Skeletal muscle tissue (tissue), 4 donors: ENCODE data around the gene TOP2A. TPM values are rescaled to one million over a fixed set of nuclear protein-coding genes. Genes with fewer than 3 reads are reported as not detected.

Experiments used
- H3K27ac ChIP-seq: one replicate; pipeline ENCODE4 v1.7.0; 2013; ENCODE audit warnings: mild to moderate bottlenecking, low read depth, low read length, inconsistent platforms
- H3K27me3 ChIP-seq, 3 donors: one replicate each; pipeline ENCODE4 v1.7.0; 2013; ENCODE audit warnings: low read length in 3 of 3; ENCODE audit not compliant: control insufficient read depth in 3 of 3, insufficient read depth in 3 of 3
- H3K36me3 ChIP-seq, 3 donors: one replicate each; pipeline ENCODE4 v1.7.0; 2013; ENCODE audit warnings: low read length in 3 of 3; ENCODE audit not compliant: control insufficient read depth in 3 of 3, insufficient read depth in 3 of 3
- H3K4me1 ChIP-seq, 3 donors: one replicate each; pipeline ENCODE4 v1.7.0; 2013; ENCODE audit warnings: low read length in 3 of 3, mild to moderate bottlenecking in 3 of 3; ENCODE audit not compliant: control insufficient read depth in 3 of 3, insufficient read depth in 3 of 3
- H3K4me3 ChIP-seq, 3 donors: one replicate each; pipeline ENCODE4 v1.7.0; 2013; ENCODE audit warnings: low read length in 3 of 3
- H3K9ac ChIP-seq, 3 donors: one replicate each; pipeline ENCODE4 v1.7.0; 2013; ENCODE audit warnings: low read length in 3 of 3, mild to moderate bottlenecking in 3 of 3, moderate library complexity in 2 of 3, low read depth in 1 of 3
- H3K9me3 ChIP-seq, 3 donors: one replicate each; pipeline ENCODE4 v1.7.0; 2013; ENCODE audit warnings: low read length in 3 of 3; ENCODE audit not compliant: control insufficient read depth in 3 of 3
- total RNA-seq: library from RNA; depleted of rRNA; stranded (reverse); fragments of >200 nt; gene quantifications from one replicate; pipeline ENCODE4 v1.2.3, GENCODE V29; 2014
- donor health status: Osteomylitis.

TOP2A gene
- total RNA-seq, 1 donor from 2014 or later, result 21.4 TPM

DNA sequence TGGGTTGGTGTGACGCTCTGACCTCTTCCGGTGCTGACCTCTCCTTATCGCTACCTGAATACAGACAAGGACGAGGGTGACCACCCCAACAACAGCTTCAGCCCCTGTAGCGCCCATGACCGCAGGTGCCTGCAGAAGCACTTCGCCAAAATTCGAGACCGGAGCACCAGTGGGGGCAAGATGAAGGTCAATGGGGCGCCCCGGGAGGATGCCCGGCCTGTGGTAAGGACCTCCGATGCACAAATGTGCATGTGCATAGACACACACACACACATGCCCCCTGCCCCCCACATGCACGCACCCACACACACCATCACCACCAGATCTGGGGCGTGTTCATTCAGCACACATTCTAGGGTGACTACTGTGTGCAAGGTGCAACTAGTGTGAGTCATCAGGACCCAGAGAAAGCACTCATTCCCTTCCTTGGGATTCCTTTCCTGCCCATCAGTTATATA, 35.3 kb upstream of the TOP2A start:
- H3K27me3 ChIP-seq, result peaks cover 0 to 8% (median 4%) of the 10 kb centered on the region in 3 donors
- no peaks in the 10 kb centered on the region for H3K9me3 ChIP-seq
- H3K4me3 ChIP-seq, result no peak overlapping the region
- peak overlapping the region; percentile 73 for H3K27ac ChIP-seq
- H3K36me3 ChIP-seq, result peaks cover 6 to 28% (median 18%) of the 10 kb centered on the region in 3 donors
- H3K4me1 ChIP-seq, result peaks cover 38 to 63% (median 53%) of the 10 kb centered on the region in 3 donors
- H3K9ac ChIP-seq, result peak overlapping the region in 1 of 3 donors; percentile 25

DNA sequence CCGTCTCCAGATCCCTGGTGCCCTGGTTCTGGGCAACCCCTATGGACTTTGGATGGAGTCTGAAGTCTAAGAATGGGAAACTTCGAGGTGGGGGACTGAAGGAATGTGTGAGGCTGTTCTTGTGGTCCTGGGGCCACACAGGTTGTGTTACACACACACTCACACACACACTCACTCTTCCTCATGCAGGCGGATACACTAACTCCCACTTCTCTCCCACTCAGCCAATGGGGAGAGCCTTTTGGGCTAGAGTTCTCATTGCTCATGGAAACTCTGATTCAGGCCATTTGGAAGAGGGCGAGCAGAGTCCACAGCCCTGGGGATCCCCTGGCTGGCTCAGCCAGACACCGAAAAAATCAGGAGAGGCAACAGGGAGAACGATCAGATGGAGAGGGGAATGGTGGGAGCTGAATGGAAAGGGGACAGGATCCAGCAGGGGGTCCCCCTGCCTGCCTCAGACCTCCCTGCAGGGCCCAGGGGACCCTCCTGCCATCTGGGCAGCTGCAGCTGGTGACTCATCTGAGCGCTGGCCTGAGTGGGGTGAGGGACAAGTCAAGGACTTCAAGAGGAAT, 34.6 kb upstream of the TOP2A start:
- H3K4me3 ChIP-seq, result peak overlapping the region in 1 of 3 donors; percentile 29
- peak overlapping the region; percentile 73 for H3K27ac ChIP-seq
- H3K9me3 ChIP-seq, result no peaks in the 10 kb centered on the region
- H3K27me3 ChIP-seq, result peaks cover 0 to 8% (median 3%) of the 10 kb centered on the region in 3 donors
- peaks cover 40 to 64% (median 57%) of the 10 kb centered on the region in 3 donors for H3K4me1 ChIP-seq
- H3K9ac ChIP-seq, result peak overlapping the region; percentile 16 to 34 (median 32)
- peaks cover 6 to 28% (median 18%) of the 10 kb centered on the region in 3 donors for H3K36me3 ChIP-seq

DNA sequence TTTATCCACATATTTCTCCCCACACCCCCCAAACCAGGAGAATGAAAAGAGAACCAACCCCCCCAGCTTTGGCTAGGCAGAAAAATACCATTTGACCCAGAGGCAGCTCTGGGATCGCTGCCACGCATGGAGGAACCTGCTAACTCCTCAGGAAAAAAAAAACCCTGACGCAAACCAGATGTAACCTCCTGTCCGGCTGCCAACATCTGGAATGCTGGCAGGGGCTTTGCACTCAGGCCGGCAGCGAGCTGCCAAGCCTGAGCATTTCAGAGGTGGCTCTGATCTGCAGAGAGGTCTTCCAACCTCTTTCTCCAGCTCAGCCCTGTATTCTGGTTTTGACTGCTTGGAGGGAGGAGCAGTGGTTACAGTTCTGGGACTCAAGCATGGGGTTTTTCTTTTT, 33.7 kb upstream of the TOP2A start:
- no peak overlapping the region for H3K4me3 ChIP-seq
- peak overlapping the region in 1 of 3 donors; percentile 27 for H3K9ac ChIP-seq
- peaks cover 6 to 22% (median 9%) of the 10 kb centered on the region in 3 donors for H3K36me3 ChIP-seq
- peak overlapping the region; percentile 54 for H3K27ac ChIP-seq
- H3K27me3 ChIP-seq, result peaks cover 0 to 1% (median 0%) of the 10 kb centered on the region in 3 donors
- peaks cover 43 to 65% (median 61%) of the 10 kb centered on the region in 3 donors for H3K4me1 ChIP-seq
- no peaks in the 10 kb centered on the region for H3K9me3 ChIP-seq

DNA sequence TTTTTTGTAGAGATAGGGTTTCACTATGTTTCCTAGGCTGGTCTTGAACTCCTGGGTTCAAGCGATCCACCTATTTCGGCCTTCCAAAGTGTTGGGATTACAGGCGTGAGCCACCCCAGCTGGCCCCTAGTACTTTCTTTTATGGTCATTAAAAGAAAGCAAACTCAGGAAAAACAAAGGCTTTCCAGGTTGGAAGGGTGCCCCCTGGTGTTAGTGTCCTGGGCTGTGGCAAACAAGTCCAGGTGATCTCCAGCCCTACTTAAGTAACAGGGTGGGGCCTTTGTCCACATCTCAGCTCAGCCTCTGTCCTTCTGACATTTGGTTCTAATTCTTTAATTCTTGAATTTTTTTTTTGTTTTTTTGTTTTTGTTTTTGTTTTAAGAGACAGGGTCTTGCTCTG, 32.5 kb upstream of the TOP2A start:
- peaks cover 42 to 65% (median 58%) of the 10 kb centered on the region in 3 donors for H3K4me1 ChIP-seq
- peaks cover 6 to 22% (median 9%) of the 10 kb centered on the region in 3 donors for H3K36me3 ChIP-seq
- H3K27me3 ChIP-seq, result no peaks in the 10 kb centered on the region
- no peak overlapping the region for H3K9ac ChIP-seq
- no peaks in the 10 kb centered on the region for H3K9me3 ChIP-seq
- no peak overlapping the region for H3K4me3 ChIP-seq
- no peak overlapping the region for H3K27ac ChIP-seq

DNA sequence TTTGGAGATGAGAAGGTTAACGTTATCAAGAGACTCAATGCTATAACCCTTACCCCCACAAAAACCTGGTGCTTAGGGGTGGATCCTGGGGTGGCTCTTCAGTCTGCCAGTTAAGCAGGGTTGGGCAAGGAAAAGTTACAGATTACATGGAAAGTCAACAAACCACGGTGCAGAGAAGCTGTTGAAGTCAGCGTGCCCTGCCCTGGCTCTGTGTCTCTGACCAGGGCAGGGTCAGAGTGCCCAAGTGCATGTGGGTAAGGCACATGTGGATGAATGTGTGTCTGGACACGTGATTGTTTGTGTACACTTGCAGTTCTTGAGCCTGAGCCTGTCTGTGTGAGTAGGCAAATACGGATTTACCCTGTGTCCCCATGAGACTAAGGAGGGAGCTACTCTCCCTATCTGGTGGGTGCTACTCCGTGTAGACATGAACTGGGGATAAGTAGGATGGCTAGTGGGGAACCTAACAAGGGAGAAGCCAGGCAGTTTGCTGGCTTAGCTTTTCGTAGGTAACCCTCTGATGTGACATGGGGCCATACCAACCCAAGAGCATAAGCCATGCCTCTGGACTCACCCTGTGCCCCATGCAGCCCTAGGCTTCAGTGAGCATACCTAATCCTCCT, 31.1 kb upstream of the TOP2A start:
- H3K36me3 ChIP-seq, result peaks cover 0 to 14% (median 4%) of the 10 kb centered on the region in 3 donors
- H3K4me3 ChIP-seq, result peak overlapping the region; percentile 2 to 60 (median 20)
- peak overlapping the region; percentile 54 for H3K27ac ChIP-seq
- H3K9me3 ChIP-seq, result no peaks in the 10 kb centered on the region
- peaks cover 46 to 60% (median 58%) of the 10 kb centered on the region in 3 donors for H3K4me1 ChIP-seq
- H3K27me3 ChIP-seq, result peaks cover 0 to 4% (median 4%) of the 10 kb centered on the region in 3 donors
- peak overlapping the region in 1 of 3 donors; percentile 11 for H3K9ac ChIP-seq

DNA sequence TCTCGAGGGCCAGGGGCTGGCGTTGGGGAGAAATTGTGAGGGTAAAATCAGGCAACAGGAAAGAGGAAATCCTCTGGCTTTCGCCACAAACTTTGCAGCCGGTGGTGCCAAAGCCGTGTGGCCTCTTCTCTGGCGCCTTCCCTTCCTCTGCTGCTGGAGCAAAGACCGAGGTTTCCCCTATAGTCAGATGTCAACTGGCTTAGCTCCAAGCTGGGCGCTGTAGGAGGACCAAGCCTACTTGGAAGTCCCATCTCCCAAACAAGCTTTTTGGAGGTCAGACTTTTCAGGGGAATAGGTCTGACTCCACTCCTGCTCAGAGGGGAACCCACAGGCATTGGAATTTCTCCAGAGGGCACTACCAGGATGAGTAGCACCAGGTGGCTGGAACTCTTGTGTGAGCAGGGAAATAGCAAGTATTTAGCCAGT, 30.5 kb upstream of the TOP2A start:
- peak overlapping the region; percentile 3 to 19 (median 11) for H3K9ac ChIP-seq
- H3K4me3 ChIP-seq, result peak overlapping the region in 2 of 3 donors; percentile 54 to 60
- no peaks in the 10 kb centered on the region for H3K9me3 ChIP-seq
- peaks cover 0 to 8% (median 4%) of the 10 kb centered on the region in 3 donors for H3K36me3 ChIP-seq
- peaks cover 0 to 5% (median 5%) of the 10 kb centered on the region in 3 donors for H3K27me3 ChIP-seq
- H3K4me1 ChIP-seq, result peaks cover 46 to 60% (median 55%) of the 10 kb centered on the region in 3 donors
- peak overlapping the region; percentile 54 for H3K27ac ChIP-seq

DNA sequence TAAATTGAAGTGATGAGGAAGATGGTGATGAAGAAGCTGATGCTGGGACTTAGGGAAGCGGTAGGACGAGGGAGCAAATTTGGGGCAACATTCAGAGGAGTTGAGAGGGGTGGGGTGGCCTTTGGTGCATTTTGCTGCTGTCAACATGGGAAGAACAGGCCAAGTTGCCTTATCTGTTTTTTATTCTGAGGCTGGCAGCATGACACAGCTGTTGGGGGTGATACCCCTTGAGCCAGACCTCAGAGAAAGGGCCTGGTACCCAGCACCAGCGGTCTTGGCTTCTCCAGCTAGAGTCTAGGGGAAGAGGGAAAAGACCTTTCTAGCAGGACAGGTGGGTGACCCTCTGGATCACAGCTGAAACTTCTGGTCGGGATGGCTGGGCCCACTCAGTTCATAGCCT, 30.1 kb upstream of the TOP2A start:
- Histone ChIP-seq H3K9ac (peak overlapping the region; percentile 3 to 19 (median 11)), H3K4me3 (peak overlapping the region in 2 of 3 donors; percentile 54 to 60), H3K9me3 (no peaks in the 10 kb centered on the region), H3K36me3 (peaks cover 0 to 6% (median 2%) of the 10 kb centered on the region in 3 donors), H3K27ac (peak overlapping the region; percentile 54), H3K27me3 (peaks cover 0 to 5% (median 5%) of the 10 kb centered on the region in 3 donors), H3K4me1 (peaks cover 45 to 58% (median 55%) of the 10 kb centered on the region in 3 donors)

DNA sequence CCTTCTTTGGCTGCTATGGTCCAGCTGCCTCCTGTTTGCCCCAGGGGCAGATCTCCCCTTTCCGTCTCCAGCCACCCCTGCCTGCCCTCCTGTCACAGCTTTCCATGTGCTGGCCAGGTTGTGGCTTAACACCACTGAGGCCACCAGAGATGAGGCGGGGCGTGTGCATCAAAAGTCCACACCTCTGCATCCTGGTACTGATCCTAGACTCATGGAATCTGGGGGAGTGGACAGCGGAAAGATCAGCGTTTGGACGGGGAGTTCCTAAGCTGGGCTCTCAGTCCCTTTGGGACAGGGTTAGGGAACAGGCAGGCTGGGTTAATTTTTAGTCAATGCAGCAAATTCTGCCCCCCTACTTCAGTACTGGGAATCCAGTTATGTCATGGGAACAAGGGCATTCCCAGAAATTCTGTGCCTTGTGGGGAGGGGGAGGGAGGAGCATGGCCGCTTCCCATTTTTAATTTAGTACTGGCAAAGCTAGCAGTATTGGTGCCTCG, 29.5 kb upstream of the TOP2A start:
- Histone ChIP-seq H3K4me3 (peak overlapping the region; percentile 54 to 61 (median 60)), H3K4me1 (peaks cover 45 to 58% (median 50%) of the 10 kb centered on the region in 3 donors), H3K27me3 (peaks cover 0 to 5% (median 5%) of the 10 kb centered on the region in 3 donors), H3K9me3 (no peaks in the 10 kb centered on the region), H3K27ac (peak overlapping the region; percentile 71), H3K9ac (peak overlapping the region in 2 of 3 donors; percentile 44 to 54), H3K36me3 (peaks cover 0 to 6% (median 2%) of the 10 kb centered on the region in 3 donors)

DNA sequence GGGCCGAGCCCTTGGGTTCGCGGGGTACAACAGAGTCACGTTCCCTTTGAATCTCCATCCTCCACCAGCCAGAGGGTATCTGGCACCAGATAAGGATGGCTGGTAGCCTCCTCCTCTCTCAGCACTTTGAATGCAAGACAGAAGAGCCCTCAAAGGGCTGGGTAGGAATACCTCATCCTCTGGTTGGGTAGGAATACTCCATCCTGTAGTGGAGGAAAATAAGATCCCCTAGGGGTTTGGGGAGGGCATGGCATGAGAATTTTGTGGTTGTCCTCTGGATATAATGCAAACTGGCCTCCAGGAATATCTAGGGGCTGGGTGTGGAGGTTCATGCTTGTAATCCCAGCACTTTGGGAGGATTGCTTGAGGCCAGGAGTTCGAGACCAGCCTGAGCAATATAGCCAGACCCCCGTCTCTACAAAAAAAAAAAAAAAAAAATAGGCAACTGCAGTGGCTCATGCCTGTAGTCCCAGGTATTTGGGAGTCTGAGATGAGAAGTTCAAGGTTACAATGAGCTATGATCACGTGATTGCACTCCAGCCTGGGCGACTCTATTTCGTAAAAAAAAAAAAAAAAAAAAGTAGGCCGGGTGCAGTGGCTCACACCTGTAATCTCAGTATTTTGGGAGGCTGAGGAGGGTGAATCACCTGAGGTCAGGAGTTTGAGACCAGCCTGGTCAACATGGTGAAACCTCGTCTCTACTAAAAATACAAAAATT, 28.2 kb upstream of the TOP2A start:
- H3K9ac ChIP-seq, result peak overlapping the region; percentile 45 to 79 (median 68)
- H3K9me3 ChIP-seq, result no peaks in the 10 kb centered on the region
- peak overlapping the region; percentile 80 for H3K27ac ChIP-seq
- H3K4me1 ChIP-seq, result peaks cover 40 to 48% (median 41%) of the 10 kb centered on the region in 3 donors
- H3K27me3 ChIP-seq, result peaks cover 0 to 5% (median 5%) of the 10 kb centered on the region in 3 donors
- peak overlapping the region; percentile 75 to 84 (median 81) for H3K4me3 ChIP-seq
- peaks cover 0 to 6% (median 2%) of the 10 kb centered on the region in 3 donors for H3K36me3 ChIP-seq
